HEK293 (cell line): ENCODE results near the gene JAZF1.

Source experiments
- CTCF ChIP-seq: fragments of 450-650 bp; formaldehyde crosslinking; IDR thresholded peaks from 2 replicates; pipeline ENCODE4 v1.5.1; 2016; ENCODE audit warnings: missing biosample characterization, missing genetic modification characterization
- KLF1 ChIP-seq: fragments of 450-650 bp; formaldehyde crosslinking; IDR thresholded peaks from 2 replicates; pipeline ENCODE4 v1.5.1; 2016; ENCODE audit warnings: missing biosample characterization, missing genetic modification characterization
- MYNN ChIP-seq: fragments of 450-650 bp; formaldehyde crosslinking; IDR thresholded peaks from 2 replicates; pipeline ENCODE4 v1.5.1; 2016; ENCODE audit warnings: missing biosample characterization, missing genetic modification characterization, borderline replicate concordance
- REST ChIP-seq: fragments of 450-650 bp; formaldehyde crosslinking; IDR thresholded peaks from 2 replicates; pipeline ENCODE4 v1.5.1; 2016; ENCODE audit warnings: missing biosample characterization, missing genetic modification characterization
- TCF7L2 ChIP-seq: IDR thresholded peaks from 2 replicates; pipeline ENCODE4 v1.6.1; 2011; ENCODE audit warnings: low read depth, mild to moderate bottlenecking, inconsistent platforms, low read length, moderate library complexity, borderline replicate concordance
- YY1 ChIP-seq: fragments of 450-650 bp; formaldehyde crosslinking; IDR thresholded peaks from 2 replicates; pipeline ENCODE4 v1.5.1; 2018; ENCODE audit warnings: missing biosample characterization, missing genetic modification characterization
- ZNF174 ChIP-seq: fragments of 450-650 bp; formaldehyde crosslinking; IDR thresholded peaks from 2 replicates; pipeline ENCODE4 v1.5.0; 2017; ENCODE audit warnings: missing biosample characterization, mild to moderate bottlenecking, missing genetic modification characterization
- ZNF362 ChIP-seq: fragments of 450-650 bp; formaldehyde crosslinking; IDR thresholded peaks from 2 replicates; pipeline ENCODE4 v1.5.1; 2016; ENCODE audit warnings: missing biosample characterization, missing genetic modification characterization
- ZNF394 ChIP-seq: fragments of 450-650 bp; formaldehyde crosslinking; IDR thresholded peaks from 2 replicates; pipeline ENCODE4 v1.5.1; 2016; ENCODE audit warnings: missing biosample characterization, missing genetic modification characterization, mild to moderate bottlenecking, moderate library complexity, borderline replicate concordance

DNA sequence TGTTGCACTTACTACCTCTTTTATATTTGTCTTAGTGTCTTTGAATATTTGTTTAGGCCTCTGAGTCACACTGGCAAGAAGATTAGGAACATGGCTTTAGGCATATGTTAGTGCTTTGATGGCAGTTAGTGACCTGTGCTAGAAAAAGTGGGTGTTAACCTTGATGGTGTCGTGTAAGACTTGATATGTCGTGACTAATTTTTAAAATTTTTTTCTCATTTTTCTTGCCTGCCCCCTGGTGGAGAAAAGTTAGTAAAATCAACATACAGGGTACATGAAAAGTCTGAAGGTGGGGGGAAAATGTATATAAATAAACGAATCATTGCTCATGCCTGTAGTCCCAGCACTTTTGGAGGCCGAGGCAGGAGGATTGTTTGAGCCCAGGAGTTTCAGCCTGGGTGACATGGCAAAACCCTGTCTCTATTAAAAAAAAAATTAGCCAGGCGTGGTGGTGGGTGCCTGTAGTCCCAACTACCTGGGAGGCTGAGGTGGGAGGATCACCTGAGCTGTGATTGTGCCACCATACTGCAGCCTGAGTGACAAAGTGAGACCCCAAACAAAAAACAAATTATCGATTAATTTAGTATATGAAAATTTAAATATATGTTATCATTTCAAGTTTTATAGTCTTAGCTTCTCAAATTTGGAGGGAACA is 396.1 kb downstream of the JAZF1 start:
- no peak for TF ChIP-seq CTCF (tag by site-specific recombination)
- no peak for TF ChIP-seq KLF1 (tag by site-specific recombination)
- TF ChIP-seq TCF7L2: no peak
- no peak for TF ChIP-seq ZNF394 (tag by site-specific recombination)
- no peak for TF ChIP-seq ZNF174 (tag by site-specific recombination)
- TF ChIP-seq ZNF362 (tag by site-specific recombination): no peak
- TF ChIP-seq YY1 (tag by site-specific recombination): no peak
- TF ChIP-seq MYNN (tag by site-specific recombination): no peak
- no peak for TF ChIP-seq REST (tag by site-specific recombination)
